H1 (cell line): ENCODE measurements around the gene CTDNEP1. TPM values are rescaled to one million over a fixed set of nuclear protein-coding genes. Genes with fewer than 3 reads are reported as not detected.

Source experiments
- BCL11A ChIP-seq, 2 experiments: IDR thresholded peaks; one replicate each; pipeline ENCODE4 v1.6.1; 2011; ENCODE audit warnings: low read depth in 2 of 2, low read length in 2 of 2, mild to moderate bottlenecking in 2 of 2
- CREB1 ChIP-seq: IDR thresholded peaks from 2 replicates; pipeline ENCODE4 v1.6.1; 2012; ENCODE audit warnings: inconsistent platforms
- KDM4A ChIP-seq: IDR thresholded peaks from one replicate; pipeline ENCODE4 v1.7.1; 2012; ENCODE audit warnings: low read depth, mild to moderate bottlenecking, moderate library complexity, low read length, inconsistent platforms; ENCODE audit not compliant: severe bottlenecking
- MAFK ChIP-seq: IDR thresholded peaks from 2 replicates; pipeline ENCODE4 v1.6.1; 2012; ENCODE audit warnings: low read depth, mild to moderate bottlenecking, improper control_type of control experiment, low read length
- MAX ChIP-seq: IDR thresholded peaks from 2 replicates; pipeline ENCODE4 v1.6.1; 2012; ENCODE audit warnings: inconsistent platforms
- NANOG ChIP-seq: IDR thresholded peaks from 2 replicates; pipeline ENCODE4 v1.6.1; 2011; ENCODE audit warnings: low read length, low read depth, mild to moderate bottlenecking, inconsistent platforms; ENCODE audit not compliant: insufficient read depth, poor library complexity, severe bottlenecking
- POLR2A ChIP-seq, 2 experiments: IDR thresholded peaks; 1 replicate in 1 of 2; 2 replicates in 1 of 2; pipeline ENCODE4 v1.6.1; 2011; ENCODE audit warnings: low read depth in 2 of 2, low read length in 2 of 2, mild to moderate bottlenecking in 2 of 2; ENCODE audit errors: control extremely low read depth in 1 of 2
- RBBP5 ChIP-seq: IDR thresholded peaks from 2 replicates; pipeline ENCODE4 v1.7.1; 2012; ENCODE audit warnings: low read depth, mild to moderate bottlenecking, inconsistent platforms, low read length, moderate library complexity, borderline replicate concordance
- SIX5 ChIP-seq: IDR thresholded peaks from 2 replicates; pipeline ENCODE4 v1.6.1; 2011; ENCODE audit warnings: mild to moderate bottlenecking, low read depth, low read length
- SRF ChIP-seq: IDR thresholded peaks from 2 replicates; pipeline ENCODE4 v1.6.1; 2011; ENCODE audit warnings: mild to moderate bottlenecking, low read depth, low read length, moderate library complexity
- TAF1 ChIP-seq: IDR thresholded peaks from 2 replicates; pipeline ENCODE4 v1.6.1; 2011; ENCODE audit warnings: mild to moderate bottlenecking, low read depth, low read length
- USF2 ChIP-seq: IDR thresholded peaks from 2 replicates; pipeline ENCODE4 v1.6.1; 2011; ENCODE audit warnings: low read length, improper control_type of control experiment
- ZNF274 ChIP-seq: IDR thresholded peaks from 2 replicates; pipeline ENCODE4 v1.7.0; 2012; ENCODE audit warnings: low read length, borderline replicate concordance; ENCODE audit errors: extremely low read depth
- polyA plus RNA-seq, 7 experiments: library from polyadenylated mRNA; depleted of rRNA in 3 of 7; stranded (reverse) in 5 of 7; unstranded in 2 of 7; fragments of >200 nt in 5 of 7; fragments of 200-250 nt in 2 of 7; gene quantifications; 1 replicate in 5 of 7; 2 replicates in 1 of 7; 4 replicates in 1 of 7; pipeline versions ENCODE4 v1.2.1 to v1.2.3, GENCODE V29; 2011 to 2013; ENCODE audit warnings: missing spikeins in 2 of 7, mixed read lengths in 2 of 7
- total RNA-seq: library from RNA; stranded (reverse); fragmentation: NEBNext Ultra II Directional; extraction: Animal tissue kit (Norgen Biotek cat#: 25700); gene quantifications from 2 replicates; pipeline ENCODE4 v1.2.1, GENCODE V29; 2021

The CTDNEP1 gene
- total and polyA plus RNA-seq, 2 of the 8 experiments (the other 6 are each of a cell fraction or from before 2014, with no cell fraction given): 114 to 123 TPM

DNA sequence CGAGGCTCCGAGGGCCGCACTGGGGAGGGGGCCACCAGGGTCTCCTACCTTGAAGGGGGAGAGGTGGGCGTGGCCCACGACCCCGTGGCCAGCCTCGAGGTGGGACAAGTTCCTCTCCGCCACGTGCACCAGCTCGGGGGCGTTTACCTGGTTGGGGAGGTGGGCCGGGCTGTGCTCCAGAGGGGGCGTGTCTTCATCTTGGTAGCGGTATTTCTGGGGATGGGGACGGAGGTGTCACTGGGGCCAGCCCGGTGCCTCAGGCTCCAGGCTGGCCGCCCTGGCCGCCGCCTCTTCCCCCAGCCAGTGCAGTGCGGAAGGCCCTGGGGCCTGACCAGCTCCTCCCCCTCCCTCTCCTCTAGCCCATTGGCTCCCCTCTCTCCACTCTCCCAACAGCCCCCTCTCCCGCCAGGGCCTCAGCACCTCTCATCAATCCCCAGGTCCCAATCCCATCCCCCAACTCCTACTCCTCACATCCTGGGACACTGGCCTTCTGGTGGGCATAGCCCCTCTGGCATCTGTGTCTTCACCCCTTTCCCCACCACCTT lies 43.4 kb downstream of the CTDNEP1 start (continued):
- no peak for TF ChIP-seq MAFK
- no peak for TF ChIP-seq CREB1
- peak; percentile 96 for TF ChIP-seq MAX
- no peak for TF ChIP-seq BCL11A (IDR thresholded peaks at IDR 0.05; ENCODE audit: low read depth in 2 of 2, low read length in 2 of 2)
- peak; percentile 54 for TF ChIP-seq KDM4A
- no peak for TF ChIP-seq TAF1
- peak; percentile 35; the same call in 1 of the 2 replicates for TF ChIP-seq USF2
- no peak for TF ChIP-seq ZNF274
- TF ChIP-seq POLR2A (IDR thresholded peaks at IDR 0.05; ENCODE audit: control extremely low read depth in 1 of 2, low read depth in 2 of 2, low read length in 2 of 2): peak in 1 of 2 experiments; percentile 54; a peak in 1 of 3 replicates
- TF ChIP-seq SIX5: no peak
- TF ChIP-seq SRF: no peak
- 0 out of 2 replicates have a peak, but pooled peaks have one; percentile 72 for TF ChIP-seq RBBP5
- no peak for TF ChIP-seq NANOG
